Adipose tissue (tissue), 3 donors: ENCODE measurements around the gene C16orf86. TPM values are rescaled to one million over a fixed set of nuclear protein-coding genes. Genes with fewer than 3 reads are reported as not detected.

Source experiments
- H3K27ac ChIP-seq: one replicate; pipeline ENCODE4 v1.5.1; 2013; ENCODE audit warnings: low read depth, low read length
- WGBS, 3 donors: extraction: QIAGEN DNeasy Blood & Tissue Kit; methylation state at CpG; one replicate each; pipeline ENCODE4 v1.1.7; 2013; 5-methylcytosine and 5-hydroxymethylcytosine counted together
- polyA plus RNA-seq, 3 donors: library from polyadenylated mRNA; stranded (reverse); fragments of 200-250 nt; gene quantifications; one replicate each; pipeline ENCODE4 v1.2.3, GENCODE V29; 2013
- donor health status: healthy with polysubstance abuse.
- donor health status: Bipolar disorder and iron deficiency.
- donor health status: healthy.

The C16orf86 gene
- polyA plus RNA-seq, 3 donors, result 3.5 to 6.5 (median 4.9) TPM

GRCh38 chr16:67663151-67663876 lies 3.3 kb upstream of the C16orf86 start:
- WGBS, 3 donors, result 46 to 86% (median 86%) methylated on average over 25 of the region's 25 CpGs
- H3K27ac ChIP-seq, result no peak overlapping the region

GRCh38 chr16:67663877-67664222 lies 2.8 kb upstream of the C16orf86 start:
- 41 to 90% (median 86%) methylated on average over 4 to 6 of the region's 6 CpGs for WGBS, 3 donors
- H3K27ac ChIP-seq, result no peak overlapping the region

- WGBS, 3 donors, result 42 to 87% (median 86%) methylated on average over 4 of the region's 4 CpGs
Observed at GRCh38 chr16:67664258-67664657, 2.4 kb upstream of the C16orf86 start.

GRCh38 chr16:67664871-67665270 lies 1.7 kb upstream of the C16orf86 start:
- 48 to 96% (median 94%) methylated on average over 7 of the region's 7 CpGs for WGBS, 3 donors
- no peak overlapping the region for H3K27ac ChIP-seq

More at GRCh38 chr16:67664258-67664657, 2.4 kb upstream of the C16orf86 start:
- no peak overlapping the region for H3K27ac ChIP-seq

GRCh38 chr16:67665598-67665997 lies 1.0 kb upstream of the C16orf86 start:
- H3K27ac ChIP-seq, result no peak overlapping the region
- 48 to 76% (median 73%) methylated on average over 5 of the region's 5 CpGs for WGBS, 3 donors

GRCh38 chr16:67666032-67666551 lies 522 bp upstream of the C16orf86 start:
- 0 to 1% (median 1%) methylated on average over 37 to 46 of the region's 46 CpGs for WGBS, 3 donors
- H3K27ac ChIP-seq, result no peak overlapping the region

GRCh38 chr16:67667453-67667816 lies 821 bp downstream of the C16orf86 start:
- WGBS, 3 donors, result 30 to 42% (median 35%) methylated on average over 9 to 10 of the region's 10 CpGs

GRCh38 chr16:67667817-67668494 lies 1.3 kb downstream of the C16orf86 start:
- no peak overlapping the region for H3K27ac ChIP-seq
- 18 to 20% (median 20%) methylated on average over 17 to 18 of the region's 18 CpGs for WGBS, 3 donors

More at GRCh38 chr16:67667453-67667816, 821 bp downstream of the C16orf86 start:
- H3K27ac ChIP-seq, result no peak overlapping the region

- no peak overlapping the region for H3K27ac ChIP-seq
- 81 to 83% (median 81%) methylated on average over 6 of the region's 6 CpGs for WGBS, 3 donors
Observed at GRCh38 chr16:67668495-67669157, 2.0 kb downstream of the C16orf86 start.

- 88 to 93% (median 89%) methylated on average over 10 of the region's 10 CpGs for WGBS, 3 donors
- H3K27ac ChIP-seq, result no peak overlapping the region
Observed at GRCh38 chr16:67669499-67670101, 3.0 kb downstream of the C16orf86 start.

GRCh38 chr16:67672306-67672705 lies 5.7 kb downstream of the C16orf86 start:
- 31 to 40% (median 34%) methylated on average over 4 of the region's 4 CpGs for WGBS, 3 donors
- H3K27ac ChIP-seq, result no peak overlapping the region

- WGBS, 3 donors, result 41 to 46% (median 45%) methylated on average over 13 of the region's 13 CpGs
- peak overlapping the region; percentile 51 for H3K27ac ChIP-seq
Observed at GRCh38 chr16:67672739-67673662, 6.4 kb downstream of the C16orf86 start.

GRCh38 chr16:67673712-67674580 lies 7.3 kb downstream of the C16orf86 start:
- 23 to 45% (median 32%) methylated on average over 20 to 21 of the region's 21 CpGs for WGBS, 3 donors

GRCh38 chr16:67674851-67675578 lies 8.4 kb downstream of the C16orf86 start:
- H3K27ac ChIP-seq, result no peak overlapping the region

More at GRCh38 chr16:67673712-67674580, 7.3 kb downstream of the C16orf86 start:
- H3K27ac ChIP-seq, result peak overlapping the region; percentile 38

GRCh38 chr16:67675579-67675935 lies 8.9 kb downstream of the C16orf86 start:
- 93 to 98% (median 95%) methylated on average over 17 of the region's 17 CpGs for WGBS, 3 donors
- H3K27ac ChIP-seq, result no peak overlapping the region

More at GRCh38 chr16:67674851-67675578, 8.4 kb downstream of the C16orf86 start:
- 92 to 95% (median 93%) methylated on average over 28 of the region's 28 CpGs for WGBS, 3 donors

GRCh38 chr16:67675999-67676398 lies 9.4 kb downstream of the C16orf86 start:
- no peak overlapping the region for H3K27ac ChIP-seq
- 92 to 97% (median 96%) methylated on average over 7 of the region's 7 CpGs for WGBS, 3 donors
